HG02678 (cell line): ENCODE data around the gene SPRYD4.
A peak's percentile ranks its signal among the peaks of the same experiment; 100 is the strongest.
"Not testable (repeated sequence)": the region's sequence is repeated elsewhere in the genome, so short reads cannot be mapped to it uniquely, and the experiment has no call there.

Experiments
- ATAC-seq: cut with Tn5 transposase; IDR thresholded peaks from one replicate; pipeline ENCODE4 v1.9.1; 2021; ENCODE audit warnings: mild to moderate bottlenecking, moderate library complexity; ENCODE audit not compliant: unreplicated experiment

SPRYD4 gene

GRCh38 chr12:56468216-56469006, at the start of gene SPRYD4:
SPRYD4 (plus strand) TSS chr12:56468578; CDS start chr12:56468592, 14 bp downstream.
- ATAC-seq: peak; percentile 90

- no peak for ATAC-seq
Observed at GRCh38 chr12:56420411-56420810, 48.0 kb upstream of the SPRYD4 start.

GRCh38 chr12:56425193-56425592, 43.2 kb upstream of the SPRYD4 start:
- ATAC-seq: no peak

GRCh38 chr12:56425940-56426438, 42.4 kb upstream of the SPRYD4 start:
- ATAC-seq: no peak

- ATAC-seq: no peak
Observed at GRCh38 chr12:56431288-56431687, 37.1 kb upstream of the SPRYD4 start.

GRCh38 chr12:56431850-56432249, 36.5 kb upstream of the SPRYD4 start:
- no peak for ATAC-seq

GRCh38 chr12:56434828-56435227, 33.5 kb upstream of the SPRYD4 start:
- no peak for ATAC-seq

GRCh38 chr12:56437430-56438176, 30.8 kb upstream of the SPRYD4 start:
- ATAC-seq: no peak

GRCh38 chr12:56443208-56443607, 25.2 kb upstream of the SPRYD4 start:
- ATAC-seq: not testable (repeated sequence)

GRCh38 chr12:56448860-56449621, 19.3 kb upstream of the SPRYD4 start, which contains the start of gene TIMELESS:
TIMELESS (minus strand) TSS chr12:56449426; CDS start chr12:56434170, 15,256 bp downstream.
- ATAC-seq: peak; percentile 95

GRCh38 chr12:56449622-56449984, 18.8 kb upstream of the SPRYD4 start:
- ATAC-seq: no peak

GRCh38 chr12:56450241-56450640, 18.1 kb upstream of the SPRYD4 start:
- no peak for ATAC-seq

- ATAC-seq: no peak
Observed at GRCh38 chr12:56451147-56451546, 17.2 kb upstream of the SPRYD4 start.

- ATAC-seq: no peak
Observed at GRCh38 chr12:56454557-56454956, 13.8 kb upstream of the SPRYD4 start, which contains the start of gene MIP. MIP (minus strand) TSS chr12:56454657; CDS start chr12:56454613, 44 bp downstream.

- ATAC-seq: no peak
Observed at GRCh38 chr12:56457817-56458216, 10.6 kb upstream of the SPRYD4 start.

- ATAC-seq: no peak
Observed at GRCh38 chr12:56461235-56462159, 6.9 kb upstream of the SPRYD4 start.

GRCh38 chr12:56462565-56462964, 5.8 kb upstream of the SPRYD4 start:
- no peak for ATAC-seq

GRCh38 chr12:56469007-56469930, 891 bp downstream of the SPRYD4 start:
- no peak for ATAC-seq

- ATAC-seq: no peak
Observed at GRCh38 chr12:56474389-56474788, 6.0 kb downstream of the SPRYD4 start.
